A549 (cell line): ENCODE data around the gene CDC14A. TPM values are rescaled to one million over a fixed set of nuclear protein-coding genes. Genes with fewer than 3 reads are reported as not detected.
"Not testable (repeated sequence)": the region's sequence is repeated elsewhere in the genome, so short reads cannot be mapped to it uniquely, and the experiment has no call there.

ENCODE experiments used
- ATAC-seq, 2 experiments: fragments of 200-7000 bp in 1 of 2; fragments of >200 bp in 1 of 2; cut with Nextera tagmentation in 1 of 2; cut with Tn5 transposase in 1 of 2; 3 replicates each; pipeline versions ENCODE4 v1.8.0 to v1.9.1; 2018 to 2020; ENCODE audit warnings: mild to moderate bottlenecking in 1 of 2, moderate library complexity in 1 of 2
- CTCF ChIA-PET: fragments of 300-600 bp; sonication (Branson Sonifier 250); formaldehyde crosslinking; extraction: SDS; loops from one replicate; lab custom pipeline; 2021; ENCODE audit warnings: antibody characterized with exemption, inconsistent platforms; lab: Yijun Ruan, JAX
- POLR2A ChIA-PET: fragments of 350-600 bp; formaldehyde crosslinking; extraction: SDS; loops from one replicate; lab custom pipeline; 2021; ENCODE audit warnings: antibody characterized with exemption, inconsistent platforms; lab: Yijun Ruan, JAX
- DNase-seq, 2 experiments: peaks; one replicate each; pipeline versions ENCODE4 v3.0.0 to v3.0.0-alpha.2; 2011 to 2016; ENCODE audit warnings: low read depth in 1 of 2, low spot score in 1 of 2
- FAIRE-seq: peaks from 2 replicates; lab custom pipeline; 2011; peaks lifted over from hg19 to GRCh38; lab: Jason Lieb, UNC
- H3K27ac ChIP-seq, 2 experiments: fragments of >200 bp; sonication (Bioruptor Twin); formaldehyde crosslinking; 3 replicates each; pipeline ENCODE4 v1.5.1; 2016 to 2017
- H3K4me1 ChIP-seq: fragments of >200 bp; sonication (Bioruptor Twin); formaldehyde crosslinking; 3 replicates; pipeline ENCODE4 v1.6.1; 2016
- H3K4me2 ChIP-seq: fragments of >200 bp; sonication (Bioruptor Twin); formaldehyde crosslinking; 3 replicates; pipeline ENCODE4 v1.6.1; 2016
- H3K4me3 ChIP-seq: fragments of >200 bp; sonication (Bioruptor Twin); formaldehyde crosslinking; 3 replicates; pipeline ENCODE4 v1.5.1; 2016
- H3K9me3 ChIP-seq: fragments of >200 bp; sonication (Bioruptor Twin); formaldehyde crosslinking; 3 replicates; pipeline ENCODE4 v1.6.1; 2016
- BCL3 ChIP-seq: fragments of >200 bp; sonication (Bioruptor Twin); formaldehyde crosslinking; IDR thresholded peaks from 3 replicates; pipeline ENCODE4 v1.6.1; 2016
- BHLHE40 ChIP-seq: IDR thresholded peaks from 2 replicates; pipeline ENCODE4 v1.6.1; 2012; ENCODE audit warnings: low read depth, low read length, inconsistent platforms
- CBX2 ChIP-seq: fragments of 200-600 bp; sonication (generic); IDR thresholded peaks from 2 replicates; pipeline ENCODE4 v1.6.1; 2016; ENCODE audit warnings: low read depth, mild to moderate bottlenecking, borderline replicate concordance
- CBX8 ChIP-seq: fragments of 200-600 bp; sonication (generic); IDR thresholded peaks from 2 replicates; pipeline ENCODE4 v1.6.1; 2016
- CHD2 ChIP-seq: fragments of 150-350 bp; IDR thresholded peaks from 2 replicates; pipeline ENCODE4 v1.6.1; 2014; ENCODE audit warnings: low read length; ENCODE audit not compliant: partially characterized antibody
- CTCF ChIP-seq: fragments of >200 bp; sonication (Bioruptor Twin); formaldehyde crosslinking; IDR thresholded peaks from 3 replicates; pipeline ENCODE4 v1.5.1; 2016
- EHF ChIP-seq: fragments of 250-450 bp; sonication (Bioruptor Pico); IDR thresholded peaks from 2 replicates; pipeline ENCODE4 v1.5.0; 2020; ENCODE audit warnings: mild to moderate bottlenecking
- EP300 ChIP-seq, 2 experiments: fragments of >200 bp; sonication (Bioruptor Twin); formaldehyde crosslinking; IDR thresholded peaks; 2 replicates in 1 of 2; 3 replicates in 1 of 2; pipeline ENCODE4 v1.6.1; 2016 to 2017
- FOXS1 ChIP-seq: fragments of 250-450 bp; sonication (Bioruptor Pico); IDR thresholded peaks from 2 replicates; pipeline ENCODE4 v1.5.0; 2020; ENCODE audit warnings: mild to moderate bottlenecking, moderate library complexity
- HOXA7 ChIP-seq: fragments of 250-450 bp; sonication (Bioruptor Pico); IDR thresholded peaks from 2 replicates; pipeline ENCODE4 v1.5.0; 2020; ENCODE audit warnings: mild to moderate bottlenecking, moderate library complexity
- JUN ChIP-seq, 2 experiments: fragments of >200 bp; sonication (Bioruptor Twin); formaldehyde crosslinking; IDR thresholded peaks; 2 replicates in 1 of 2; 3 replicates in 1 of 2; pipeline ENCODE4 v1.6.1; 2016 to 2017
- MAFK ChIP-seq: fragments of 450-650 bp; IDR thresholded peaks from 2 replicates; pipeline ENCODE4 v1.6.1; 2014; ENCODE audit not compliant: partially characterized antibody
- PHF8 ChIP-seq: fragments of 200-600 bp; sonication (generic); IDR thresholded peaks from 2 replicates; pipeline ENCODE4 v1.6.1; 2016; ENCODE audit warnings: low read depth, mild to moderate bottlenecking, antibody characterized with exemption, moderate library complexity, borderline replicate concordance
- POLR2A ChIP-seq: IDR thresholded peaks from 2 replicates; pipeline ENCODE4 v1.6.1; 2012; ENCODE audit warnings: mild to moderate bottlenecking, low read length
- POLR2AphosphoS2 ChIP-seq: conservative IDR thresholded peaks from 2 replicates; pipeline ENCODE4 v1.6.1; 2012; ENCODE audit warnings: low read length, improper control_type of control experiment, inconsistent platforms
- RARB ChIP-seq: fragments of 250-450 bp; sonication (Bioruptor Pico); IDR thresholded peaks from 2 replicates; pipeline ENCODE4 v1.8.0; 2021; ENCODE audit warnings: mild to moderate bottlenecking, moderate library complexity
- REST ChIP-seq: fragments of 200-600 bp; sonication (generic); IDR thresholded peaks from 2 replicates; pipeline ENCODE4 v1.6.1; 2016; ENCODE audit warnings: antibody characterized with exemption, mild to moderate bottlenecking, moderate library complexity
- SMC3 ChIP-seq: fragments of >200 bp; sonication (Bioruptor Twin); formaldehyde crosslinking; IDR thresholded peaks from 3 replicates; pipeline ENCODE4 v1.6.1; 2018; ENCODE audit warnings: inconsistent platforms
- TFCP2L1 ChIP-seq: fragments of 250-450 bp; sonication (Bioruptor Pico); IDR thresholded peaks from 2 replicates; pipeline ENCODE4 v1.5.0; 2021; ENCODE audit warnings: mild to moderate bottlenecking
- TP53 ChIP-seq: fragments of 250-450 bp; sonication (Bioruptor Pico); IDR thresholded peaks from 2 replicates; pipeline ENCODE4 v1.5.0; 2021; ENCODE audit warnings: mild to moderate bottlenecking, moderate library complexity
- WGBS: methylation state at CpG from one replicate; pipeline ENCODE4 v1.1.6; 2017; ENCODE audit errors: missing lambda C conversion rate; 5-methylcytosine and 5-hydroxymethylcytosine counted together
- polyA plus RNA-seq, 4 experiments: library from polyadenylated mRNA; depleted of rRNA in 3 of 4; stranded (reverse); fragments of >200 nt; fragmentation: RNase III in 1 of 4; extraction: RNeasy Plus Mini Kit Qiagen cat#74134 plus additional on column Dnase treatment in 1 of 4; gene quantifications; 2 replicates in 3 of 4; 3 replicates in 1 of 4; pipeline ENCODE4 v1.2.3, GENCODE V29; 2011 to 2017
- TF ChIP-seq, protein P1 (sequence below): fragments of 250-450 bp; sonication (Bioruptor Pico); IDR thresholded peaks from 2 replicates; pipeline ENCODE4 v1.5.0; 2021; ENCODE audit warnings: mild to moderate bottlenecking, moderate library complexity, borderline replicate concordance
- TF ChIP-seq, protein P2 (sequence below): IDR thresholded peaks from 2 replicates; pipeline ENCODE4 v1.6.1; 2012

CDC14A gene
- polyA plus RNA-seq, 2 of the 4 experiments (the other 2 are of a cell fraction), result 1.6 to 4.1 TPM

DNA sequence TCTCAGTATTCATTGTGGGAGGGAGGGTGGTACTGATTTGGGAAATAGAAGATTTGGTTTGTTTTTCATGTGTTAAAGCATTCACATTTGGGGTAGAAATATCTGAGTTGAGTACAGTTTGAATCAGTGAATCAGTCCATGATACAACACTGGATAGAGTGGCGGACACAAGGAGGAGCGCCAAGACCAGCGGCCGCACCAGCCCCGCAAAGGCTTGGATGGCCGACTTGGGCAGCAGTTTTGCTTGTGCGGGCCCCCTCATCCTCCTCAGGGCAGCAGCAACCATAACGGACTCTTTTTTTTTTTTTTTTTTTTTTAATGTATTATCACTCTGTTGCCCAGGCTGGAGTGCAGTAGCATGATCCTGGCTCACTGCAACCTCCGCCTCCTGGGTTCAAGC lies 20.0 kb upstream of the CDC14A start:
- POLR2A ChIA-PET, result no interaction called here
- no peak for FAIRE-seq

GRCh38 chr1:100335436-100335835 lies 16.9 kb upstream of the CDC14A start:
- ATAC-seq, result no peak
- ChIA-PET CTCF (no interaction called here), POLR2A (no interaction called here)
- no peak for FAIRE-seq
- DNase-seq, result no peak
- TF ChIP-seq CTCF (no peak), POLR2AphosphoS2 (no peak), JUN (IDR thresholded peaks at IDR 0.05) (no peak), POLR2A (no peak)
- H3K9me3 ChIP-seq, result no peaks in the 10 kb centered on the region
- no peak overlapping the region for H3K27ac ChIP-seq
- H3K4me1 ChIP-seq, result no peaks in the 10 kb centered on the region
- no peak overlapping the region for H3K4me2 ChIP-seq
- WGBS, result 44% methylated on average over 1 of the region's 1 CpG
- no peak overlapping the region for H3K4me3 ChIP-seq

More for the DNA sequence above, 20.0 kb upstream of the CDC14A start:
- no peak overlapping the region for H3K4me3 ChIP-seq
- H3K9me3 ChIP-seq, result no peaks in the 10 kb centered on the region
- no peak for ATAC-seq
- TF ChIP-seq JUN (IDR thresholded peaks at IDR 0.05), result no peak
- TF ChIP-seq BCL3, result no peak
- TF ChIP-seq CBX8, result no peak
- no peak for TF ChIP-seq CBX2
- no peak for TF ChIP-seq BHLHE40
- no peak for TF ChIP-seq RARB (CRISPR knock-in tag)
- no peak for TF ChIP-seq CHD2
- TF ChIP-seq REST, result no peak
- TF ChIP-seq, protein P1, sequence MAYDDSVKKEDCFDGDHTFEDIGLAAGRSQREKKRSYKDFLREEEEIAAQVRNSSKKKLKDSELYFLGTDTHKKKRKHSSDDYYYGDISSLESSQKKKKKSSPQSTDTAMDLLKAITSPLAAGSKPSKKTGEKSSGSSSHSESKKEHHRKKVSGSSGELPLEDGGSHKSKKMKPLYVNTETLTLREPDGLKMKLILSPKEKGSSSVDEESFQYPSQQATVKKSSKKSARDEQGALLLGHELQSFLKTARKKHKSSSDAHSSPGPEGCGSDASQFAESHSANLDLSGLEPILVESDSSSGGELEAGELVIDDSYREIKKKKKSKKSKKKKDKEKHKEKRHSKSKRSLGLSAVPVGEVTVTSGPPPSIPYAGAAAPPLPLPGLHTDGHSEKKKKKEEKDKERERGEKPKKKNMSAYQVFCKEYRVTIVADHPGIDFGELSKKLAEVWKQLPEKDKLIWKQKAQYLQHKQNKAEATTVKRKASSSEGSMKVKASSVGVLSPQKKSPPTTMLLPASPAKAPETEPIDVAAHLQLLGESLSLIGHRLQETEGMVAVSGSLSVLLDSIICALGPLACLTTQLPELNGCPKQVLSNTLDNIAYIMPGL (CRISPR knock-in tag), result no peak
- TF ChIP-seq, protein P2, sequence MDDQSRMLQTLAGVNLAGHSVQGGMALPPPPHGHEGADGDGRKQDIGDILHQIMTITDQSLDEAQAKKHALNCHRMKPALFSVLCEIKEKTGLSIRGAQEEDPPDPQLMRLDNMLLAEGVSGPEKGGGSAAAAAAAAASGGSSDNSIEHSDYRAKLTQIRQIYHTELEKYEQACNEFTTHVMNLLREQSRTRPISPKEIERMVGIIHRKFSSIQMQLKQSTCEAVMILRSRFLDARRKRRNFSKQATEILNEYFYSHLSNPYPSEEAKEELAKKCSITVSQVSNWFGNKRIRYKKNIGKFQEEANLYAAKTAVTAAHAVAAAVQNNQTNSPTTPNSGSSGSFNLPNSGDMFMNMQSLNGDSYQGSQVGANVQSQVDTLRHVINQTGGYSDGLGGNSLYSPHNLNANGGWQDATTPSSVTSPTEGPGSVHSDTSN, result no peak
- TF ChIP-seq EHF (CRISPR knock-in tag), result no peak
- TF ChIP-seq EP300 (IDR thresholded peaks at IDR 0.05), result no peak
- no peak for TF ChIP-seq SMC3
- no peak for TF ChIP-seq PHF8
- no peak for TF ChIP-seq HOXA7
- no peak for TF ChIP-seq MAFK
- TF ChIP-seq TP53 (CRISPR knock-in tag), result no peak
- no peak for TF ChIP-seq TFCP2L1 (CRISPR knock-in tag)
- no peak for TF ChIP-seq FOXS1
- no peaks in the 10 kb centered on the region for H3K4me1 ChIP-seq
- DNase-seq, result no peak
- 73% methylated on average over 9 of the region's 9 CpGs for WGBS
- no peak overlapping the region for H3K27ac ChIP-seq
- CTCF ChIA-PET, result no interaction called here
- no peak overlapping the region for H3K4me2 ChIP-seq

DNA sequence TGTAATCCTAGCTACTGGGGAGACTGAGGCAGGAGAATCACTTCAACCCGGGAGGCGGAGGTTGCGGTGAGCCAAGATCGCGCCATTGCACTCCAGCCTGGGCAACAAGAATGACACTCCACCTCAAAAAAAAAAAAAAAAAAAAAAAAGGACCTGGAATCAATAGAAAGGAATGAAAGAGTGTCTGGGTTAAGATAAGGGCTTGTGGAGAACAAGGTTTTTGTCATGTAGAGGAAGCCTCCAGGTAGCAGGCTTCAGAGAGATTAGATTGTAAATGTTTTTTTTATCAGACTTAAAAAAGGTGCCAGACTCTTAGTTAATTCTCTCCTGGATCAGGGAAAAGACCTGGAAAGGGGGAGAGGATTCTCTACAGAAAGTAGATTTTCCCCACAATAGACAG lies 14.4 kb upstream of the CDC14A start:
- POLR2A ChIA-PET, H3K27ac ChIP-seq, H3K9me3 ChIP-seq, FAIRE-seq, H3K4me1 ChIP-seq, CTCF ChIA-PET, H3K4me3 ChIP-seq, H3K4me2 ChIP-seq, ATAC-seq, DNase-seq: not testable (repeated sequence)
- WGBS, result 83% methylated on average over 5 of the region's 5 CpGs

- POLR2A ChIA-PET, ATAC-seq, H3K27ac ChIP-seq, CTCF ChIA-PET, H3K4me3 ChIP-seq, H3K4me2 ChIP-seq, H3K4me1 ChIP-seq, H3K9me3 ChIP-seq, FAIRE-seq, DNase-seq: not testable (repeated sequence)
- 61% methylated on average over 6 of the region's 6 CpGs for WGBS
Measured at GRCh38 chr1:100339735-100340134, 12.6 kb upstream of the CDC14A start.
